ENCODE results near the gene VSTM4.

VSTM4 gene

GRCh38 chr10:49143249-49143648 lies 27.9 kb upstream of the VSTM4 start:
- TF ChIP-seq, protein P1, sequence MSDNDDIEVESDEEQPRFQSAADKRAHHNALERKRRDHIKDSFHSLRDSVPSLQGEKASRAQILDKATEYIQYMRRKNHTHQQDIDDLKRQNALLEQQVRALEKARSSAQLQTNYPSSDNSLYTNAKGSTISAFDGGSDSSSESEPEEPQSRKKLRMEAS (IDR thresholded peaks at IDR 0.05), result no peak
- peak; percentile 25; the same call in 1 of the 2 replicates for TF ChIP-seq CEBPB (IDR thresholded peaks at IDR 0.05)

GRCh38 chr10:49141541-49142332 lies 26.4 kb upstream of the VSTM4 start:
- TF ChIP-seq NFIC (IDR thresholded peaks at IDR 0.05), result no peak
- TF ChIP-seq TAF1 (IDR thresholded peaks at IDR 0.05; ENCODE audit: low read depth), result no peak
- TF ChIP-seq YY1 (IDR thresholded peaks at IDR 0.05; ENCODE audit: low read depth), result no peak
- no peak for TF ChIP-seq TEAD4 (IDR thresholded peaks at IDR 0.05)
- TF ChIP-seq FOXM1 (IDR thresholded peaks at IDR 0.05; ENCODE audit: borderline replicate concordance, low read depth), result no peak
- TF ChIP-seq, protein P1 (IDR thresholded peaks at IDR 0.05), result no peak
- TF ChIP-seq ZBTB7A (IDR thresholded peaks at IDR 0.05; ENCODE audit: low read depth), result no peak
- TF ChIP-seq TCF12 (IDR thresholded peaks at IDR 0.05; ENCODE audit: low read depth), result no peak
- TF ChIP-seq, protein P2, sequence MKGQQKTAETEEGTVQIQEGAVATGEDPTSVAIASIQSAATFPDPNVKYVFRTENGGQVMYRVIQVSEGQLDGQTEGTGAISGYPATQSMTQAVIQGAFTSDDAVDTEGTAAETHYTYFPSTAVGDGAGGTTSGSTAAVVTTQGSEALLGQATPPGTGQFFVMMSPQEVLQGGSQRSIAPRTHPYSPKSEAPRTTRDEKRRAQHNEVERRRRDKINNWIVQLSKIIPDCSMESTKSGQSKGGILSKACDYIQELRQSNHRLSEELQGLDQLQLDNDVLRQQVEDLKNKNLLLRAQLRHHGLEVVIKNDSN (IDR thresholded peaks at IDR 0.05), result no peak

- TF ChIP-seq, protein P2 (IDR thresholded peaks at IDR 0.05), result no peak
Measured at GRCh38 chr10:49140304-49141177, 25.2 kb upstream of the VSTM4 start.

DNA sequence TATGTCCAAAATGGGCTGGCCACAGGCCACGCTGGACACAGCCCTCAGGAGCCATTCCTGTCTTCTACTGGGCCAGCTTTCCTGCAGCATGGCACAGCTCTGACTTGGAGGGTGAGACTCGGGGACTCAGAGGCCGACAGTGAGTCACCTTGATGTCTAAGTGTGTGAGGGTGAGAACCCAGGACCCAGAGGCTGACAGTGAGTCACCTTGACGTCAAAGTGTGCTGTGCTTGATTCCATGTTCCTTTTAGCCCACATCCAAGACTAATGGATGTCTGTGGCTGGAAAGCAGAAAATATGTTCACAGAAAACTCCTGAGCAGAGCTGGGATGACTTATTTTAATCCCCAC lies 24.5 kb upstream of the VSTM4 start:
- TF ChIP-seq TCF12 (IDR thresholded peaks at IDR 0.05; ENCODE audit: low read depth) (no peak), EGR1 (IDR thresholded peaks at IDR 0.05) (no peak), RAD21 (IDR thresholded peaks at IDR 0.05; ENCODE audit: low read depth) (no peak), TEAD4 (IDR thresholded peaks at IDR 0.05) (no peak), CREB1 (IDR thresholded peaks at IDR 0.05; ENCODE audit: low read depth) (no peak), CEBPB (IDR thresholded peaks at IDR 0.05) (no peak), TAF1 (IDR thresholded peaks at IDR 0.05; ENCODE audit: low read depth) (no peak), EP300 (IDR thresholded peaks at IDR 0.05; ENCODE audit: borderline replicate concordance) (no peak), FOXM1 (IDR thresholded peaks at IDR 0.05; ENCODE audit: borderline replicate concordance, low read depth) (no peak), YY1 (IDR thresholded peaks at IDR 0.05; ENCODE audit: low read depth) (no peak), ZBTB7A (IDR thresholded peaks at IDR 0.05; ENCODE audit: low read depth) (no peak)
- TF ChIP-seq, protein P2 (IDR thresholded peaks at IDR 0.05), result no peak
- TF ChIP-seq, protein P3, sequence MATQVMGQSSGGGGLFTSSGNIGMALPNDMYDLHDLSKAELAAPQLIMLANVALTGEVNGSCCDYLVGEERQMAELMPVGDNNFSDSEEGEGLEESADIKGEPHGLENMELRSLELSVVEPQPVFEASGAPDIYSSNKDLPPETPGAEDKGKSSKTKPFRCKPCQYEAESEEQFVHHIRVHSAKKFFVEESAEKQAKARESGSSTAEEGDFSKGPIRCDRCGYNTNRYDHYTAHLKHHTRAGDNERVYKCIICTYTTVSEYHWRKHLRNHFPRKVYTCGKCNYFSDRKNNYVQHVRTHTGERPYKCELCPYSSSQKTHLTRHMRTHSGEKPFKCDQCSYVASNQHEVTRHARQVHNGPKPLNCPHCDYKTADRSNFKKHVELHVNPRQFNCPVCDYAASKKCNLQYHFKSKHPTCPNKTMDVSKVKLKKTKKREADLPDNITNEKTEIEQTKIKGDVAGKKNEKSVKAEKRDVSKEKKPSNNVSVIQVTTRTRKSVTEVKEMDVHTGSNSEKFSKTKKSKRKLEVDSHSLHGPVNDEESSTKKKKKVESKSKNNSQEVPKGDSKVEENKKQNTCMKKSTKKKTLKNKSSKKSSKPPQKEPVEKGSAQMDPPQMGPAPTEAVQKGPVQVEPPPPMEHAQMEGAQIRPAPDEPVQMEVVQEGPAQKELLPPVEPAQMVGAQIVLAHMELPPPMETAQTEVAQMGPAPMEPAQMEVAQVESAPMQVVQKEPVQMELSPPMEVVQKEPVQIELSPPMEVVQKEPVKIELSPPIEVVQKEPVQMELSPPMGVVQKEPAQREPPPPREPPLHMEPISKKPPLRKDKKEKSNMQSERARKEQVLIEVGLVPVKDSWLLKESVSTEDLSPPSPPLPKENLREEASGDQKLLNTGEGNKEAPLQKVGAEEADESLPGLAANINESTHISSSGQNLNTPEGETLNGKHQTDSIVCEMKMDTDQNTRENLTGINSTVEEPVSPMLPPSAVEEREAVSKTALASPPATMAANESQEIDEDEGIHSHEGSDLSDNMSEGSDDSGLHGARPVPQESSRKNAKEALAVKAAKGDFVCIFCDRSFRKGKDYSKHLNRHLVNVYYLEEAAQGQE (IDR thresholded peaks at IDR 0.05; ENCODE audit: low read depth), result no peak
- TF ChIP-seq, protein P1 (IDR thresholded peaks at IDR 0.05), result no peak

- TF ChIP-seq CEBPB (IDR thresholded peaks at IDR 0.05) (no peak), EGR1 (IDR thresholded peaks at IDR 0.05) (no peak), TEAD4 (IDR thresholded peaks at IDR 0.05) (no peak), FOXM1 (IDR thresholded peaks at IDR 0.05; ENCODE audit: borderline replicate concordance, low read depth) (no peak), ZBTB7A (IDR thresholded peaks at IDR 0.05; ENCODE audit: low read depth) (no peak), TAF1 (IDR thresholded peaks at IDR 0.05; ENCODE audit: low read depth) (no peak), YY1 (IDR thresholded peaks at IDR 0.05; ENCODE audit: low read depth) (no peak)
- TF ChIP-seq, protein P3 (IDR thresholded peaks at IDR 0.05; ENCODE audit: low read depth), result no peak
- TF ChIP-seq, protein P2 (IDR thresholded peaks at IDR 0.05), result no peak
Measured at GRCh38 chr10:49139028-49139845, 23.9 kb upstream of the VSTM4 start.

Data from Ishikawa (cell line).